ENCODE data around the gene CTU1. TPM values are rescaled to one million over a fixed set of nuclear protein-coding genes. Genes with fewer than 3 reads are reported as not detected.
A peak's percentile ranks its signal among the peaks of the same experiment; 100 is the strongest.

Gene CTU1
- total RNA-seq, 3 donors from 2014 or later (not counting 1 experiment from before 2014, with no cell fraction given) = 2.5 to 6.5 (median 3.8) TPM

DNA sequence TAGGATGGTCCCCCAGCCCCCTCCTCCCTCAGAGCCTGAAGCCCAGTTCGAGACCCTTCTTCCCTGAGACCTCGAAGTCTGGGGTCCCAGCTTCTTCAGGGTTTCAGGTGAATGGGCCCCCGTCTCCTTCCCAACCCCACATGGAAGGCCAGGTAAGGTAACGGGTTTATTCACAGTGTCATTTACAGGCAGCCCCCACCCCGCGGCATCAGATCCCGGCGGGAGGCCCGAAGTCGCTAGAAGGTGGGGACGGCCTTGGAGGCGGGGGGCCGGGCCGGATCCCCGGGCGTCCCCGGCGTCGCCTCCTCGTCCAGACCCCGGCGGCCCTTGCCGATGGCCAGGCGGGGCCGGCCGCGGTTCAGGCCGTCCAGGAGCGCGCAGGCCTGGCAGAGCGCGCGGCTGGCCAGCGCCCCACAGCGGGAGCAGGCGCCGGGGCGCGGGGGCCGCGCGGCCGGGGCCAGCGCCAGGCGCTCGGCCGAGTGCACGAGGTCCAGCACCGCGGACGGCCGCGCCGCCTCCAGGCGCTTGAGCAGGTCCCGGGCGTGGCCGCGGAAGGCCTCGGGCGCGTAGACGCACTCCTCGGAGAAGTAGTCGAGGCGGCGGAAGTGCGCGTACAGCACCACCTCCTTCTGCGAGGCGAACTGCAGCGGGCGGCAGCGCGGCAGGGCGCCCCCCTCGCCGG, 9.7 kb downstream of the CTU1 start:
- H3K4me3 ChIP-seq (ENCODE audit: low read length) = no peak overlapping the region
- no peaks in the 10 kb centered on the region for H3K27me3 Mint-ChIP-seq (ENCODE audit: low read depth in 2 of 2)
- no peaks in the 10 kb centered on the region for H3K36me3 Mint-ChIP-seq
- ATAC-seq = peak in 2 of 3 donors; percentile 82 to 89
- no peak overlapping the region for H3K27ac ChIP-seq (ENCODE audit: low read length)
- DNase-seq = peak; percentile 42 to 71
- TF ChIP-seq CTCF (IDR thresholded peaks at IDR 0.05) = no peak
- peaks cover 30% of the 10 kb centered on the region for H3K36me3 ChIP-seq (ENCODE audit: control insufficient read depth, insufficient read depth, low read length)
- WGBS (ENCODE audit: insufficient coverage) = 83% methylated on average over 78 of the region's 78 CpGs
- no peaks in the 10 kb centered on the region for H3K27me3 ChIP-seq (ENCODE audit: control insufficient read depth, insufficient read depth, low read length)
- peaks cover 29% of the 10 kb centered on the region for H3K4me1 ChIP-seq (ENCODE audit: control insufficient read depth, insufficient read depth, low read length)
- intact Hi-C loops (cut with micrococcal nuclease) = loop anchor here (10.0 kb wide), 1 partner anchor 164 kb away; no protein-coding TSS in a partner anchor
- no peaks in the 10 kb centered on the region for H3K9me3 Mint-ChIP-seq
- no peak overlapping the region for H3K4me3 Mint-ChIP-seq
- no peaks in the 10 kb centered on the region for H3K9me3 ChIP-seq (ENCODE audit: control insufficient read depth, insufficient read depth, low read length)
- peaks cover 25 to 33% of the 10 kb centered on the region in 2 donors for H3K4me1 Mint-ChIP-seq
- H3K27ac Mint-ChIP-seq = peak overlapping the region in 1 of 2 donors; percentile 77

DNA sequence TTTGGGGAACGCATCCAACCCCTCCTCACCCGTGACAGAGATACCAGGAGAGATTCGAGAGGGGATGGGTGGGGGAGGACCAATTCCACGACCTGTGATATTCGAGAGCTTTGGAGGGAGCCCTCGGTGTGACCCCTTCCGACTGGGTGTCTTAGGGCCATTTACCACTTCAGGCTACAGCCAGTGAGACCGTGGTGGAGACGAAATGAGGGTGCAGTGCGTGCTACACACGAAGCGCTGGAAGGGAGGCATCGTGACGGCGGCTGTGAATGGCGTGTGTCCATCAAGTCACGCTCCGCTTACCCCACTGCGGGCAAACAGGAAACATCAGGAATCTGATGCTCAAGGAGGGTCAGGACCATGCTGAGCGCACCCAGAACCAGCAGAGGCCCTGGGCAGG, 10.4 kb downstream of the CTU1 start:
- intact Hi-C loops (cut with micrococcal nuclease) = loop anchor here (10.0 kb wide), 1 partner anchor 163 kb away; no protein-coding TSS in a partner anchor
- H3K9me3 Mint-ChIP-seq = no peaks in the 10 kb centered on the region
- no peak for TF ChIP-seq CTCF (IDR thresholded peaks at IDR 0.05)
- no peaks in the 10 kb centered on the region for H3K27me3 Mint-ChIP-seq (ENCODE audit: low read depth in 2 of 2)
- H3K27ac Mint-ChIP-seq = peak overlapping the region in 1 of 2 donors; percentile 14
- H3K4me1 ChIP-seq (ENCODE audit: control insufficient read depth, insufficient read depth, low read length) = peaks cover 29% of the 10 kb centered on the region
- H3K27me3 ChIP-seq (ENCODE audit: control insufficient read depth, insufficient read depth, low read length) = no peaks in the 10 kb centered on the region
- H3K36me3 Mint-ChIP-seq = no peaks in the 10 kb centered on the region
- no peak overlapping the region for H3K27ac ChIP-seq (ENCODE audit: low read length)
- no peak for ATAC-seq
- H3K36me3 ChIP-seq (ENCODE audit: control insufficient read depth, insufficient read depth, low read length) = peaks cover 26% of the 10 kb centered on the region
- H3K9me3 ChIP-seq (ENCODE audit: control insufficient read depth, insufficient read depth, low read length) = no peaks in the 10 kb centered on the region
- H3K4me1 Mint-ChIP-seq = peaks cover 24 to 31% of the 10 kb centered on the region in 2 donors
- H3K4me3 Mint-ChIP-seq = peak overlapping the region; percentile 14
- DNase-seq = no peak
- no peak overlapping the region for H3K4me3 ChIP-seq (ENCODE audit: low read length)
- WGBS (ENCODE audit: insufficient coverage) = 90% methylated on average over 20 of the region's 20 CpGs

GRCh38 chr19:51097166-51097738, 11.0 kb downstream of the CTU1 start:
- Mint-ChIP-seq H3K27me3 (ENCODE audit: low read depth in 2 of 2) (no peaks in the 10 kb centered on the region), H3K36me3 (no peaks in the 10 kb centered on the region), H3K27ac (peak overlapping the region in 1 of 2 donors; percentile 14), H3K4me3 (peak overlapping the region; percentile 21), H3K9me3 (no peaks in the 10 kb centered on the region), H3K4me1 (peaks cover 19 to 26% of the 10 kb centered on the region in 2 donors)
- TF ChIP-seq CTCF (IDR thresholded peaks at IDR 0.05) = peak; percentile 47
- no peaks in the 10 kb centered on the region for H3K27me3 ChIP-seq (ENCODE audit: control insufficient read depth, insufficient read depth, low read length)
- WGBS (ENCODE audit: insufficient coverage) = 21% methylated on average over 5 of the region's 8 CpGs
- no peaks in the 10 kb centered on the region for H3K9me3 ChIP-seq (ENCODE audit: control insufficient read depth, insufficient read depth, low read length)
- peaks cover 21% of the 10 kb centered on the region for H3K36me3 ChIP-seq (ENCODE audit: control insufficient read depth, insufficient read depth, low read length)
- DNase-seq = peak; percentile 67 to 78
- H3K4me1 ChIP-seq (ENCODE audit: control insufficient read depth, insufficient read depth, low read length) = peaks cover 29% of the 10 kb centered on the region
- no peak overlapping the region for H3K27ac ChIP-seq (ENCODE audit: low read length)
- ATAC-seq = peak; percentile 59 to 70 (median 61)
- intact Hi-C loops (cut with micrococcal nuclease) = loop anchor here (10.0 kb wide), 1 partner anchor 162 kb away; no protein-coding TSS in a partner anchor
- H3K4me3 ChIP-seq (ENCODE audit: low read length) = no peak overlapping the region

All from natural killer cell (primary cell).